HCT116 (cell line): ENCODE results near the gene ZNHIT6. TPM values are rescaled to one million over a fixed set of nuclear protein-coding genes. Genes with fewer than 3 reads are reported as not detected.
"Not testable (repeated sequence)": the region's sequence is repeated elsewhere in the genome, so short reads cannot be mapped to it uniquely, and the experiment has no call there.

Experiments used
- ATAC-seq: fragments of 200-7000 bp; cut with Tn5 transposase; 2 replicates; pipeline ENCODE4 v1.9.1; 2020; ENCODE audit warnings: mild to moderate bottlenecking, moderate library complexity
- BruUV-seq: library from RNA; stranded (reverse); fragments of 400-500 nt; replicated peaks from 2 replicates; lab custom pipeline; 2021; lab: Mats Ljungman, UMichigan
- CTCF ChIA-PET: fragments of 300-600 bp; sonication (Branson Sonifier 250); formaldehyde crosslinking; loops from one replicate; lab custom pipeline; 2021; ENCODE audit warnings: antibody characterized with exemption; lab: Charles Lee
- POLR2A ChIA-PET: fragments of 300-600, 350-600 bp; sonication (Branson Sonifier 250); formaldehyde crosslinking; loops from one replicate; lab custom pipeline; 2021; ENCODE audit warnings: antibody characterized with exemption; lab: Charles Lee
- RAD21 ChIA-PET, 2 experiments: fragments of 300-600 bp; sonication (Branson Sonifier 250); formaldehyde crosslinking; loops; one replicate each; lab custom pipeline; 2023; ENCODE audit warnings: low total read pairs in 2 of 2; ENCODE audit not compliant: uncharacterized antibody in 2 of 2, unreplicated experiment in 2 of 2, low non-redundant PET in 1 of 2; lab: Charles Lee
- DNase-seq: peaks from one replicate; pipeline ENCODE4 v3.0.0-alpha.2; 2010; ENCODE audit warnings: low read depth, low spot score
- H2AFZ ChIP-seq: fragments of 200-600 bp; shearing (Covaris generic), sonication (generic); 2 replicates; pipeline ENCODE4 v1.6.1; 2017; ENCODE audit warnings: low read depth, mixed run types, mixed read lengths, antibody characterized with exemption, low read length; ENCODE audit not compliant: poor library complexity, severe bottlenecking
- H3K27ac ChIP-seq: 2 replicates; pipeline ENCODE4 v1.5.1; 2012; ENCODE audit warnings: low read depth, low read length
- H3K27me3 ChIP-seq: fragments of 200-600 bp; sonication (generic); 2 replicates; pipeline ENCODE4 v1.6.1; 2016; ENCODE audit warnings: mixed run types, low read length, mixed read lengths; ENCODE audit not compliant: insufficient read depth
- H3K36me3 ChIP-seq, 2 experiments: fragments of 200-500 bp in 1 of 2; fragments of 200-600 bp in 1 of 2; sonication (Bioruptor generic) in 1 of 2; sonication (generic) in 1 of 2; 2 replicates each; pipeline versions ENCODE4 v1.5.1 to v1.6.1; 2014 to 2016; ENCODE audit warnings: low read length in 2 of 2, inconsistent platforms in 1 of 2, mixed read lengths in 1 of 2, mixed run types in 1 of 2; ENCODE audit not compliant: insufficient read depth in 2 of 2, control insufficient read depth in 1 of 2
- H3K4me1 ChIP-seq, 2 experiments: fragments of 200-600 bp in 1 of 2; sonication (generic) in 1 of 2; 2 replicates each; pipeline versions ENCODE4 v1.5.1 to v1.6.1; 2012 to 2017; ENCODE audit warnings: low read length in 2 of 2, inconsistent platforms in 1 of 2, mild to moderate bottlenecking in 1 of 2, mixed read lengths in 1 of 2, mixed run types in 1 of 2, moderate library complexity in 1 of 2; ENCODE audit not compliant: insufficient read depth in 2 of 2, control insufficient read depth in 1 of 2
- H3K4me2 ChIP-seq: fragments of 200-600 bp; sonication (generic); 2 replicates; pipeline ENCODE4 v1.6.1; 2017; ENCODE audit warnings: mixed run types, low read length, mixed read lengths
- H3K4me3 ChIP-seq, 2 experiments: fragments of 200-600 bp in 1 of 2; sonication (generic) in 1 of 2; replicated peaks in 1 of 2; 2 replicates each; pipeline ENCODE4 v1.5.1; 2011 to 2016; ENCODE audit warnings: low read length in 2 of 2, control low read depth in 1 of 2, low read depth in 1 of 2, mild to moderate bottlenecking in 1 of 2, mixed read lengths in 1 of 2, mixed run types in 1 of 2
- H3K79me2 ChIP-seq: fragments of 200-600 bp; sonication (generic); 2 replicates; pipeline ENCODE4 v1.6.1; 2017; ENCODE audit warnings: mild to moderate bottlenecking, mixed run types, low read length, moderate library complexity, mixed read lengths; ENCODE audit not compliant: insufficient read depth
- H3K9ac ChIP-seq: fragments of 200-600 bp; sonication (generic); 2 replicates; pipeline ENCODE4 v1.6.1; 2016; ENCODE audit warnings: low read length, mixed read lengths
- H3K9me2 ChIP-seq: fragments of 200-600 bp; sonication (generic), shearing (Covaris generic); 2 replicates; pipeline ENCODE4 v1.6.1; 2017; ENCODE audit warnings: mixed run types, mild to moderate bottlenecking, moderate library complexity; ENCODE audit not compliant: insufficient read depth
- H3K9me3 ChIP-seq, 2 experiments: fragments of 200-500 bp in 1 of 2; fragments of 200-600 bp in 1 of 2; sonication (Bioruptor generic) in 1 of 2; sonication (generic) in 1 of 2; 2 replicates each; pipeline ENCODE4 v1.6.1; 2014 to 2017; ENCODE audit warnings: low read length in 2 of 2, mixed read lengths in 2 of 2, inconsistent platforms in 1 of 2, low read depth in 1 of 2, mild to moderate bottlenecking in 1 of 2, mixed run types in 1 of 2, moderate library complexity in 1 of 2; ENCODE audit not compliant: control insufficient read depth in 1 of 2, insufficient read depth in 1 of 2
- H4K20me1 ChIP-seq: fragments of 200-600 bp; sonication (generic), shearing (Covaris generic); 2 replicates; pipeline ENCODE4 v1.6.1; 2017; ENCODE audit warnings: mixed run types, mild to moderate bottlenecking, moderate library complexity; ENCODE audit not compliant: insufficient read depth
- CBX3 ChIP-seq: IDR thresholded peaks from 2 replicates; pipeline ENCODE4 v1.6.1; 2012; ENCODE audit warnings: low read depth
- CEBPB ChIP-seq: IDR thresholded peaks from 2 replicates; pipeline ENCODE4 v1.6.1; 2012; ENCODE audit warnings: low read depth
- ELF1 ChIP-seq: IDR thresholded peaks from 2 replicates; pipeline ENCODE4 v1.6.1; 2012; ENCODE audit warnings: low read depth, borderline replicate concordance
- JUND ChIP-seq: IDR thresholded peaks from 2 replicates; pipeline ENCODE4 v1.6.1; 2012
- POLR2A ChIP-seq: IDR thresholded peaks from 2 replicates; pipeline ENCODE4 v1.7.0; 2011; ENCODE audit warnings: borderline replicate concordance; ENCODE audit not compliant: insufficient read depth, insufficient read length; ENCODE audit errors: extremely low read depth
- POLR2AphosphoS5 ChIP-seq: IDR thresholded peaks from 2 replicates; pipeline ENCODE4 v1.6.1; 2011; ENCODE audit warnings: mild to moderate bottlenecking, low read depth, low read length, moderate library complexity
- RAD21 ChIP-seq: IDR thresholded peaks from 2 replicates; pipeline ENCODE4 v1.6.1; 2012; ENCODE audit warnings: low read depth, mild to moderate bottlenecking
- REST ChIP-seq: IDR thresholded peaks from 2 replicates; pipeline ENCODE4 v1.6.1; 2012; ENCODE audit warnings: low read depth
- SIN3A ChIP-seq: IDR thresholded peaks from 2 replicates; pipeline ENCODE4 v1.6.1; 2012; ENCODE audit warnings: low read depth
- SP1 ChIP-seq: IDR thresholded peaks from 2 replicates; pipeline ENCODE4 v1.6.1; 2012; ENCODE audit warnings: low read depth
- SRF ChIP-seq: IDR thresholded peaks from 2 replicates; pipeline ENCODE4 v1.6.1; 2012; ENCODE audit warnings: low read depth
- ZFX ChIP-seq: fragments of 450-650 bp; IDR thresholded peaks from 2 replicates; pipeline ENCODE4 v1.6.1; 2017
- ZNF274 ChIP-seq: fragments of 200-500 bp; sonication (Bioruptor generic); IDR thresholded peaks from 2 replicates; pipeline ENCODE4 v1.6.1; 2014; ENCODE audit warnings: mild to moderate bottlenecking, low read depth, low read length, inconsistent platforms
- intact Hi-C: fragments of 100-400 bp; cut with micrococcal nuclease; formaldehyde crosslinking; loops from 2 replicates; pipeline ENCODE4 v1.10.0; 2022
- total RNA-seq: library from RNA; stranded (reverse); gene quantifications from one replicate; pipeline ENCODE4 v1.2.1, GENCODE V29; 2021; ENCODE audit not compliant: unreplicated experiment
- TF ChIP-seq, protein P1 (sequence below), 3 experiments: fragments of 200-600 bp in 1 of 3; sonication (generic) in 1 of 3; IDR thresholded peaks in 2 of 3; conservative IDR thresholded peaks in 1 of 3; 2 replicates each; pipeline ENCODE4 v1.5.1; 2012 to 2017; ENCODE audit warnings: low read depth in 2 of 3, low read length in 2 of 3, antibody characterized with exemption in 1 of 3, borderline replicate concordance in 1 of 3, control low read depth in 1 of 3, mild to moderate bottlenecking in 1 of 3, mixed read lengths in 1 of 3, mixed run types in 1 of 3, moderate library complexity in 1 of 3; ENCODE audit not compliant: insufficient read depth in 1 of 3
- TF ChIP-seq, protein P2 (sequence below): IDR thresholded peaks from 2 replicates; pipeline ENCODE4 v1.6.1; 2011; ENCODE audit warnings: mild to moderate bottlenecking, low read length, moderate library complexity; ENCODE audit not compliant: insufficient replicate concordance; ENCODE audit errors: extremely low read depth

Gene ZNHIT6
- total RNA-seq, 1 experiment from 2014 or later = 18.4 TPM

- H4K20me1 ChIP-seq, H3K27ac ChIP-seq, H3K9ac ChIP-seq, BruUV-seq, H3K36me3 ChIP-seq, RAD21 ChIA-PET, H2AFZ ChIP-seq, H3K27me3 ChIP-seq, H3K4me2 ChIP-seq, POLR2A ChIA-PET, intact Hi-C loops, H3K4me1 ChIP-seq, H3K9me2 ChIP-seq, ATAC-seq, H3K4me3 ChIP-seq, CTCF ChIA-PET, DNase-seq, H3K79me2 ChIP-seq: not testable (repeated sequence)
- H3K9me3 ChIP-seq = peaks cover 0 to 12% of the 10 kb centered on the region in 2 experiments; a peak in 2 of 4 replicates
Measured at GRCh38 chr1:85639920-85640319, 68.3 kb downstream of the ZNHIT6 start.

GRCh38 chr1:85638412-85638811 lies 69.8 kb downstream of the ZNHIT6 start:
- Histone ChIP-seq H3K79me2 (no peaks in the 10 kb centered on the region), H3K9me2 (no peaks in the 10 kb centered on the region), H3K9ac (no peak overlapping the region), H3K4me1 (no peaks in the 10 kb centered on the region), H3K4me3 (no peak overlapping the region), H3K9me3 (peaks cover 0 to 12% of the 10 kb centered on the region in 2 experiments; a peak in 2 of 4 replicates), H2AFZ (no peak overlapping the region), H3K36me3 (0 out of 4 replicates have a peak, but pooled peaks cover 0 to 5% of the 10 kb centered on the region in 2 experiments), H3K4me2 (no peak overlapping the region), H3K27ac (no peak overlapping the region), H4K20me1 (no peaks in the 10 kb centered on the region), H3K27me3 (no peaks in the 10 kb centered on the region)
- ChIA-PET POLR2A (no interaction called here), CTCF (no interaction called here), RAD21 (no interaction called here)
- ATAC-seq (no peak), DNase-seq (no peak)
- intact Hi-C loops = no loop called here
- no TSS peak for BruUV-seq
- TF ChIP-seq ZFX (no peak), SP1 (no peak), POLR2AphosphoS5 (no peak), POLR2A (no peak), CBX3 (no peak), SRF (no peak), JUND (no peak), REST (no peak), ZNF274 (no peak), RAD21 (no peak), SIN3A (no peak), ELF1 (no peak), CEBPB (no peak)
- TF ChIP-seq, protein P1, sequence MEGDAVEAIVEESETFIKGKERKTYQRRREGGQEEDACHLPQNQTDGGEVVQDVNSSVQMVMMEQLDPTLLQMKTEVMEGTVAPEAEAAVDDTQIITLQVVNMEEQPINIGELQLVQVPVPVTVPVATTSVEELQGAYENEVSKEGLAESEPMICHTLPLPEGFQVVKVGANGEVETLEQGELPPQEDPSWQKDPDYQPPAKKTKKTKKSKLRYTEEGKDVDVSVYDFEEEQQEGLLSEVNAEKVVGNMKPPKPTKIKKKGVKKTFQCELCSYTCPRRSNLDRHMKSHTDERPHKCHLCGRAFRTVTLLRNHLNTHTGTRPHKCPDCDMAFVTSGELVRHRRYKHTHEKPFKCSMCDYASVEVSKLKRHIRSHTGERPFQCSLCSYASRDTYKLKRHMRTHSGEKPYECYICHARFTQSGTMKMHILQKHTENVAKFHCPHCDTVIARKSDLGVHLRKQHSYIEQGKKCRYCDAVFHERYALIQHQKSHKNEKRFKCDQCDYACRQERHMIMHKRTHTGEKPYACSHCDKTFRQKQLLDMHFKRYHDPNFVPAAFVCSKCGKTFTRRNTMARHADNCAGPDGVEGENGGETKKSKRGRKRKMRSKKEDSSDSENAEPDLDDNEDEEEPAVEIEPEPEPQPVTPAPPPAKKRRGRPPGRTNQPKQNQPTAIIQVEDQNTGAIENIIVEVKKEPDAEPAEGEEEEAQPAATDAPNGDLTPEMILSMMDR (IDR thresholded peaks at IDR 0.05 in 2 of 3, conservative IDR thresholded peaks at IDR 0.05 in 1 of 3; ENCODE audit: borderline replicate concordance in 1 of 3, insufficient read depth in 1 of 3, low read depth in 2 of 3, low read length in 2 of 3) = no peak
- TF ChIP-seq, protein P2, sequence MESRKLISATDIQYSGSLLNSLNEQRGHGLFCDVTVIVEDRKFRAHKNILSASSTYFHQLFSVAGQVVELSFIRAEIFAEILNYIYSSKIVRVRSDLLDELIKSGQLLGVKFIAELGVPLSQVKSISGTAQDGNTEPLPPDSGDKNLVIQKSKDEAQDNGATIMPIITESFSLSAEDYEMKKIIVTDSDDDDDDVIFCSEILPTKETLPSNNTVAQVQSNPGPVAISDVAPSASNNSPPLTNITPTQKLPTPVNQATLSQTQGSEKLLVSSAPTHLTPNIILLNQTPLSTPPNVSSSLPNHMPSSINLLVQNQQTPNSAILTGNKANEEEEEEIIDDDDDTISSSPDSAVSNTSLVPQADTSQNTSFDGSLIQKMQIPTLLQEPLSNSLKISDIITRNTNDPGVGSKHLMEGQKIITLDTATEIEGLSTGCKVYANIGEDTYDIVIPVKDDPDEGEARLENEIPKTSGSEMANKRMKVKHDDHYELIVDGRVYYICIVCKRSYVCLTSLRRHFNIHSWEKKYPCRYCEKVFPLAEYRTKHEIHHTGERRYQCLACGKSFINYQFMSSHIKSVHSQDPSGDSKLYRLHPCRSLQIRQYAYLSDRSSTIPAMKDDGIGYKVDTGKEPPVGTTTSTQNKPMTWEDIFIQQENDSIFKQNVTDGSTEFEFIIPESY = no peak
